Kidney (tissue), 14 donors: ENCODE measurements around the gene FXYD1. TPM values are rescaled to one million over a fixed set of nuclear protein-coding genes. Genes with fewer than 3 reads are reported as not detected.

Source experiments
- DNase-seq, 5 donors: peaks; one replicate each; pipeline ENCODE4 v3.0.0-alpha.2; 2013 to 2020
- FAIRE-seq: peaks from 2 replicates; lab custom pipeline; 2012; peaks lifted over from hg19 to GRCh38; lab: Jason Lieb, UNC
- H3K27ac ChIP-seq, 2 donors: one replicate each; pipeline ENCODE4 v1.7.0; 2013; ENCODE audit warnings: low read depth in 2 of 2, low read length in 2 of 2, inconsistent platforms in 1 of 2
- H3K27me3 ChIP-seq: one replicate; pipeline ENCODE4 v1.7.1; 2013; ENCODE audit warnings: low read length, inconsistent platforms; ENCODE audit not compliant: control insufficient read depth, insufficient read depth
- H3K36me3 ChIP-seq, 3 donors: one replicate each; pipeline versions ENCODE4 v1.7.0 to v1.7.1; 2013; ENCODE audit warnings: low read length in 3 of 3, control low read depth in 1 of 3, inconsistent platforms in 1 of 3; ENCODE audit not compliant: insufficient read depth in 3 of 3, control insufficient read depth in 2 of 3
- H3K4me1 ChIP-seq, 3 donors: one replicate each; pipeline versions ENCODE4 v1.7.0 to v1.7.1; 2013; ENCODE audit warnings: low read length in 3 of 3, inconsistent platforms in 1 of 3, low read depth in 1 of 3; ENCODE audit not compliant: control insufficient read depth in 2 of 3, insufficient read depth in 2 of 3
- H3K4me3 ChIP-seq, 3 donors: one replicate each; pipeline versions ENCODE4 v1.7.0 to v1.8.1; 2013; ENCODE audit warnings: low read length in 3 of 3, control low read depth in 1 of 3, inconsistent platforms in 1 of 3
- H3K9ac ChIP-seq, 3 donors: one replicate each; pipeline versions ENCODE4 v1.7.0 to v1.7.1; 2013; ENCODE audit warnings: low read length in 3 of 3, control low read depth in 1 of 3, inconsistent platforms in 1 of 3
- H3K9me3 ChIP-seq, 3 donors: one replicate each; pipeline versions ENCODE4 v1.7.0 to v1.7.1; 2013; ENCODE audit warnings: low read length in 3 of 3, control low read depth in 1 of 3, inconsistent platforms in 1 of 3; ENCODE audit not compliant: control insufficient read depth in 2 of 3, insufficient read depth in 1 of 3
- CTCF ChIP-seq: IDR thresholded peaks from 3 replicates; pipeline ENCODE4 v1.5.1; 2012; ENCODE audit warnings: mild to moderate bottlenecking, moderate library complexity, borderline replicate concordance; ENCODE audit not compliant: insufficient read depth; ENCODE audit errors: extremely low read depth
- intact Hi-C: fragments of 100-400 bp; cut with DNase I; formaldehyde crosslinking; loops from one replicate; pipeline ENCODE4 v1.11.1; 2022
- polyA plus RNA-seq: library from polyadenylated mRNA; stranded (reverse); fragments of 350-450 nt; fragmentation: Illumina TruSeq; extraction: RNeasy Lipid Tissue Mini Kit (QIAGEN cat#74804); gene quantifications from one replicate; pipeline ENCODE4 v1.2.3, GENCODE V29; 2014; ENCODE audit warnings: low read depth, low replicate concordance; ENCODE audit not compliant: insufficient read depth
- total RNA-seq: library from RNA; stranded (reverse); fragmentation: NEBNext Ultra II Directional; extraction: Animal tissue kit (Norgen Biotek cat#: 25700); gene quantifications from one replicate; pipeline ENCODE4 v1.2.1, GENCODE V29; 2021
- donor health status: control.
- donor health status: control.
- donor health status: control.
- donor health status: control.
- donor health status: control.
- donor health status: DM: yes; HTN: yes; CAD: no.
- donor health status: Normal renal cell carcinoma (clear cell type).

The FXYD1 gene
- total and polyA plus RNA-seq, 2 donors from 2014 or later: 31.8 to 39.0 TPM

GRCh38 chr19:35156673-35157014 lies 18.0 kb downstream of the FXYD1 start:
- DNase-seq (no peak), FAIRE-seq (no peak)
- TF ChIP-seq CTCF: no peak
- no peak overlapping the region for H3K9ac ChIP-seq
- H3K27me3 ChIP-seq: peaks cover 12% of the 10 kb centered on the region
- intact Hi-C loops: no loop called here
- H3K4me1 ChIP-seq: peaks cover 0 to 2% (median 0%) of the 10 kb centered on the region in 3 donors
- no peak overlapping the region for H3K4me3 ChIP-seq
- no peaks in the 10 kb centered on the region for H3K36me3 ChIP-seq
- H3K27ac ChIP-seq: no peak overlapping the region
- H3K9me3 ChIP-seq: no peaks in the 10 kb centered on the region

- no peak overlapping the region for H3K4me3 ChIP-seq
- H3K9ac ChIP-seq: no peak overlapping the region
- DNase-seq: no peak
- peaks cover 0 to 2% (median 0%) of the 10 kb centered on the region in 3 donors for H3K4me1 ChIP-seq
- H3K27me3 ChIP-seq: peaks cover 12% of the 10 kb centered on the region
- TF ChIP-seq CTCF: no peak
- H3K9me3 ChIP-seq: no peaks in the 10 kb centered on the region
- no peaks in the 10 kb centered on the region for H3K36me3 ChIP-seq
- no peak for FAIRE-seq
- H3K27ac ChIP-seq: no peak overlapping the region
- intact Hi-C loops: no loop called here
Measured at GRCh38 chr19:35157431-35157830, 18.8 kb downstream of the FXYD1 start.

GRCh38 chr19:35159606-35160005 lies 21.0 kb downstream of the FXYD1 start:
- FAIRE-seq (no peak), DNase-seq (no peak)
- Histone ChIP-seq H3K27me3 (peaks cover 4% of the 10 kb centered on the region), H3K4me3 (no peak overlapping the region), H3K9ac (no peak overlapping the region), H3K36me3 (no peaks in the 10 kb centered on the region), H3K27ac (no peak overlapping the region), H3K9me3 (peaks cover 0 to 9% (median 0%) of the 10 kb centered on the region in 3 donors), H3K4me1 (no peaks in the 10 kb centered on the region)
- no peak for TF ChIP-seq CTCF
- intact Hi-C loops: no loop called here

- Histone ChIP-seq H3K27me3 (no peaks in the 10 kb centered on the region), H3K4me1 (no peaks in the 10 kb centered on the region), H3K9ac (no peak overlapping the region), H3K27ac (no peak overlapping the region), H3K36me3 (no peaks in the 10 kb centered on the region), H3K4me3 (no peak overlapping the region), H3K9me3 (peaks cover 0 to 15% (median 0%) of the 10 kb centered on the region in 3 donors)
- intact Hi-C loops: no loop called here
- no peak for FAIRE-seq
- no peak for DNase-seq
- no peak for TF ChIP-seq CTCF
Measured at GRCh38 chr19:35160629-35161433, 22.2 kb downstream of the FXYD1 start.
